Measurements from ENCODE around the gene LMX1B. TPM values are rescaled to one million over a fixed set of nuclear protein-coding genes. Genes with fewer than 3 reads are reported as not detected.

The LMX1B gene
- total and polyA plus RNA-seq, 2 of the 4 experiments (the other 2 are of a cell fraction), result not detected

DNA sequence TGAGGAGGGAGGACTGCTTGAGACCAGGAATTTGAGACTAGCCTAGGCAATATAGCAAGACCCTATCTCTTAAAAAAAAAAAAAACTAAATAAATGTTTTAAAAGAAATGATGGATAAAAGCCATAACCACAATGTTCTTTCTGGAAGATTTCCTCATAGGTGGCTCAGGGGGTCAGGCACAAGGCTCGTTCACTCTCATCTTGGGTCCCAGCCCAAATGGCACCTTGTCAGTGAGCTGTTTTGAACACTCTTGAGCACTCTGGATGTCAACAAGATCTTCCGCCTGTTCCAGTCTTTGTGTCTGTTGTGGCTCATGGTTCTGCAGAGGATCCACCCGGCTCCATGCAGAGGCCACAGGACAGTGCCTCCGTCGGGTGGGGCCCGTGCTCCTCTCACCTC is 35.7 kb upstream of the LMX1B start:
- H3K4me2 ChIP-seq (ENCODE audit: low read depth, low read length), result no peak overlapping the region
- no peak overlapping the region for H3K4ac ChIP-seq (ENCODE audit: low read depth, low read length)
- H4K5ac ChIP-seq (ENCODE audit: low read depth, low read length), result no peak overlapping the region
- H3K9me3 ChIP-seq (ENCODE audit: control insufficient read depth, insufficient read depth, low read length), result no peaks in the 10 kb centered on the region
- H3K23ac ChIP-seq (ENCODE audit: low read depth, low read length), result no peak overlapping the region
- ChIA-PET POLR2A (ENCODE audit: unreplicated experiment) (no interaction called here), CTCF (no interaction called here)
- BruUV-seq (replicated peaks), result no TSS peak
- H3K14ac ChIP-seq (replicated peaks; ENCODE audit: low read depth, low read length), result no peak overlapping the region
- H3K18ac ChIP-seq (ENCODE audit: low read depth, low read length), result no peak overlapping the region
- peaks cover 37% of the 10 kb centered on the region for H3K27me3 ChIP-seq (ENCODE audit: control insufficient read depth, insufficient read depth, low read length)
- ATAC-seq (ENCODE audit: low read depth), result no peak
- H2BK120ac ChIP-seq (ENCODE audit: low read depth, low read length), result no peak overlapping the region
- no peak overlapping the region for H3K9ac ChIP-seq (ENCODE audit: low read depth, low read length)
- no peaks in the 10 kb centered on the region for H4K20me1 ChIP-seq (ENCODE audit: insufficient read depth, low read length)
- no peak overlapping the region for H3K4me3 ChIP-seq (ENCODE audit: insufficient read depth, low read depth, low read length)
- no peak overlapping the region for H2AK5ac ChIP-seq (ENCODE audit: low read depth, low read length)
- 72% methylated on average over 5 of the region's 6 CpGs; no CpG with 5 or more reads in 1 of the 2 experiments for WGBS, 2 experiments (ENCODE audit: extremely low coverage in 2 of 2, insufficient read length in 1 of 2)
- TF ChIP-seq NFE2L2 (IDR thresholded peaks at IDR 0.05; ENCODE audit: low read depth, low read length) (no peak), RFX5 (IDR thresholded peaks at IDR 0.05; ENCODE audit: low read depth, low read length) (no peak), ELK1 (IDR thresholded peaks at IDR 0.05; ENCODE audit: borderline replicate concordance, low read depth, low read length) (no peak), SMC3 (IDR thresholded peaks at IDR 0.05; ENCODE audit: low read depth, low read length) (no peak), MAZ (IDR thresholded peaks at IDR 0.05; ENCODE audit: borderline replicate concordance, low read depth, low read length) (no peak), CEBPB (IDR thresholded peaks at IDR 0.05; ENCODE audit: low read depth, low read length) (no peak), FOS (IDR thresholded peaks at IDR 0.05; ENCODE audit: low read depth, low read length) (no peak), CTCF (conservative IDR thresholded peaks at IDR 0.05; ENCODE audit: low read depth, low read length) (no peak), RCOR1 (IDR thresholded peaks at IDR 0.05; ENCODE audit: insufficient replicate concordance, low read length) (no peak), MXI1 (IDR thresholded peaks at IDR 0.05; ENCODE audit: borderline replicate concordance, low read depth, low read length) (no peak), RAD21 (IDR thresholded peaks at IDR 0.05; ENCODE audit: low read length) (no peak), BHLHE40 (IDR thresholded peaks at IDR 0.05; ENCODE audit: low read depth, low read length) (no peak), CHD1 (IDR thresholded peaks at IDR 0.05; ENCODE audit: low read depth, low read length) (no peak), MAFK (IDR thresholded peaks at IDR 0.05; ENCODE audit: low read depth, low read length) (no peak)
- TF ChIP-seq, protein P1, sequence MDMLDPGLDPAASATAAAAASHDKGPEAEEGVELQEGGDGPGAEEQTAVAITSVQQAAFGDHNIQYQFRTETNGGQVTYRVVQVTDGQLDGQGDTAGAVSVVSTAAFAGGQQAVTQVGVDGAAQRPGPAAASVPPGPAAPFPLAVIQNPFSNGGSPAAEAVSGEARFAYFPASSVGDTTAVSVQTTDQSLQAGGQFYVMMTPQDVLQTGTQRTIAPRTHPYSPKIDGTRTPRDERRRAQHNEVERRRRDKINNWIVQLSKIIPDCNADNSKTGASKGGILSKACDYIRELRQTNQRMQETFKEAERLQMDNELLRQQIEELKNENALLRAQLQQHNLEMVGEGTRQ (IDR thresholded peaks at IDR 0.05; ENCODE audit: low read depth, low read length), result no peak
- H3K79me1 ChIP-seq (ENCODE audit: low read depth in 1 of 2, low read length in 2 of 2), result no peaks in the 10 kb centered on the region
- no peak overlapping the region for H2AFZ ChIP-seq (replicated peaks; ENCODE audit: low read length, poor library complexity)
- no peaks in the 10 kb centered on the region for H3K36me3 ChIP-seq (ENCODE audit: control insufficient read depth, insufficient read depth, low read length)
- H3K56ac ChIP-seq (ENCODE audit: extremely low read depth, insufficient read depth, low read length), result no peak overlapping the region
- no peak overlapping the region for H3K27ac ChIP-seq (ENCODE audit: insufficient read depth, low read length)
- H2BK5ac ChIP-seq (ENCODE audit: low read depth, low read length, poor library complexity, severe bottlenecking), result no peak overlapping the region
- H4K91ac ChIP-seq (ENCODE audit: insufficient read depth, low read depth, low read length), result no peak overlapping the region
- H3K9me1 ChIP-seq (ENCODE audit: insufficient read depth, low read length), result no peaks in the 10 kb centered on the region
- H3K4me1 ChIP-seq (ENCODE audit: control insufficient read depth, insufficient read depth, low read length), result no peaks in the 10 kb centered on the region; the same call in 1 of the 2 replicates
- no peak overlapping the region for H2BK20ac ChIP-seq (ENCODE audit: low read depth, low read length)
- H4K8ac ChIP-seq (ENCODE audit: low read depth in 2 of 2, low read length in 2 of 2), result no peak overlapping the region
- H2BK15ac ChIP-seq (ENCODE audit: low read depth, low read length), result no peak overlapping the region
- in situ Hi-C loops (cut with MboI; ENCODE audit: low sequenced_read_pairs) (no loop called here), dilution Hi-C loops (cut with HindIII; ENCODE audit: low sequenced_read_pairs, unreplicated experiment) (no loop called here), intact Hi-C loops (cut with micrococcal nuclease) (no loop called here)
- no peak overlapping the region for H2AK9ac ChIP-seq (replicated peaks; ENCODE audit: low read depth, low read length, poor library complexity)
- DNase-seq, result no peak

Data from IMR-90 (cell line).